ENCODE data around the gene TMEM179B.
"Not testable (repeated sequence)": the region's sequence is repeated elsewhere in the genome, so short reads cannot be mapped to it uniquely, and the experiment has no call there.

TMEM179B gene, protein sequence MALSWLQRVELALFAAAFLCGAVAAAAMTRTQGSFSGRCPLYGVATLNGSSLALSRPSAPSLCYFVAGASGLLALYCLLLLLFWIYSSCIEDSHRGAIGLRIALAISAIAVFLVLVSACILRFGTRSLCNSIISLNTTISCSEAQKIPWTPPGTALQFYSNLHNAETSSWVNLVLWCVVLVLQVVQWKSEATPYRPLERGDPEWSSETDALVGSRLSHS

GRCh38 chr11:62787005-62787759, at the start of gene TMEM179B:
Gene TMEM179B (plus strand): TSS chr11:62787402. CDS start chr11:62787432, 30 bp downstream.
- DNase-seq: peak; percentile 92

- no peak for DNase-seq
These were observed 39.6 kb upstream of the TMEM179B start for GRCh38 chr11:62747475-62748160.

DNA sequence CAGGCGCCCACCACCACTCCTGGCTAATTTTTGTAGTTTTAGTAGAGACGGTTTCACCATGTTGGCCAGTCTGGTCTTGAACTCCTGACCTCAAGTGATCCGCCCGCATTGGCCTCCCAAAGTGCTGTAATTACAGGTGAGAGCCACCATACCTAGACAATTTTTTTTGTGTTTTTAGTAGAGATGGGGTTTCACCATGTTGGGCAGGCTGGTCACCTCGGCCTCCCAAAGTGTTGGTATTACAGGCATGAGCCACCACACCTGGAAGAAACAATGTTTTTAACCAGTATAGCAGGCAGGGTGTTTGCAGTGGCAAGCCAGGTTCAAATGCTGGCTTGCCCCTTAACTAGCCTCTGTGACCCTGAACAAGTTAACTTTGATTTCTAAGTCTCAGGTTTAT, 37.3 kb upstream of the TMEM179B start:
- not testable (repeated sequence) for DNase-seq

- no peak for DNase-seq
These were observed 34.9 kb upstream of the TMEM179B start for GRCh38 chr11:62752177-62752785.

GRCh38 chr11:62752994-62753735, 34.0 kb upstream of the TMEM179B start:
- DNase-seq: no peak

DNA sequence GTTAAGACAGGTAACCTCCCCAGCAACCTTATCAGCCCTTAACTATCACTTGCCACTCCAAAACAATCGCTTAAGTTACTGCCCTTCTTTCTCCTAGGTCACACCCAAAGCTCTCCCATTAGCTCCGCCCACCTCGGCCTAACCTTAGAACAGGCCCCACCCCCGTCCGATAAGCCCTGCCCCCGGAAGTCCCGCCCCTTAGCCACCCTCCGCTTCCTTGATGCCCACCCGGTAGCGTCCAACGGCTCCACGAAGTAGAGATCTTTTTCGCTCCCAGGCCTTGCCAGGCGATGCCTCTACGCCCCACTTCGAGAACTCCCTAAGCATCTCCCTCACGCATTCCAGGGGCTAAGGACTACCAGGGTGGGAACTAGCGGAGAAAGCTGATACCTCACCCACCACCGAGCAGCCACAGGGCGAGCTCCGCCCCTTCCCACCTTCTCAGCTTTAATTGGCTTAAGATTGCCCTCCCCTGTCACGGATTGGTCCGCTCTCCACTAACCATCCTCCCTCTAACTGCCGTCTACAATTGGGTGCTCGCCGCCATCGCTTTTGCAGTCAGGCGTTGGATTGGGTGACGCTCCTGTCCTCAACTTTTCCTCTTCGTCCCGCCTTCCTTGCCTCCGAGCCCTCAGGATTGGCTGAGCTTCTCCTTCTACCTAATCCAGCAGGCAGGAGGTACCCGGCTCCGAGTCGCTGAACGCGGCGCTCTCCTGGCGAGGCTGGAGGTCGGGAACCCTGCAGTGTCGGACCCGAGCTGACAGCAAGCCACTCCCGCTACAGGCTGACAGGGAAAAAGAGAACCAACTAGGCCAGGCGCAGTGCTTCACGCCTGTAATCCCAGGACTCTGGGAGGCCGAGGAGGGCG, 33.2 kb upstream of the TMEM179B start, which contains the start of gene ZBTB3:
ZBTB3 (minus strand) TSS at position 425 of the 868 bp plus-strand sequence. CDS start 496 bp downstream, outside the sequence.
- DNase-seq: peak; percentile 93

DNA sequence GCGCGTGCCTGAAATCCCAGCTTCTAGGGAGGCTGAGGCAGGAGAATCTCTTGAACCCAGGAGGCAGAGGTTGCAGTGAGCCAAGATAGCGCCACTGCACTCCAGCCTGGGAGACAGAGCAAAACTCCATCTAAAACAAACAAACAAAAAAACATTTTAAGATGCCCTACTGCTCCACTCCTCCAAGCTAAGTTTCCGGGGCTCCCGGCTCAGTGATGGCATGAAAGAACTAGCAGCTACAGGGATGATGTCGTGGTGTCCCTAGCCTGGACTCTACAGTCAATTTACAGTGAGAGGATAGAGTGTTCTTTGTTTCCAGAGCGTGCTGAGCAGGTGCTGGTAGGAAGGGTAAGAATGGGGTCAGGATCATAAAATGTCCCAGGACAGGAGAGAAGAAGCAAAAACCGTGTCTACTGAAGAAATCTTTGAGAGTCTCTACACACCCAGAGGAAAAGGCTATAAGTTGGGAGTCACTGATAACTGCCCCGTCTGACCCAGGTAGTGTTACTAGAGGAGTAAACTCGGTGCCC, 32.1 kb upstream of the TMEM179B start:
- DNase-seq: no peak

DNA sequence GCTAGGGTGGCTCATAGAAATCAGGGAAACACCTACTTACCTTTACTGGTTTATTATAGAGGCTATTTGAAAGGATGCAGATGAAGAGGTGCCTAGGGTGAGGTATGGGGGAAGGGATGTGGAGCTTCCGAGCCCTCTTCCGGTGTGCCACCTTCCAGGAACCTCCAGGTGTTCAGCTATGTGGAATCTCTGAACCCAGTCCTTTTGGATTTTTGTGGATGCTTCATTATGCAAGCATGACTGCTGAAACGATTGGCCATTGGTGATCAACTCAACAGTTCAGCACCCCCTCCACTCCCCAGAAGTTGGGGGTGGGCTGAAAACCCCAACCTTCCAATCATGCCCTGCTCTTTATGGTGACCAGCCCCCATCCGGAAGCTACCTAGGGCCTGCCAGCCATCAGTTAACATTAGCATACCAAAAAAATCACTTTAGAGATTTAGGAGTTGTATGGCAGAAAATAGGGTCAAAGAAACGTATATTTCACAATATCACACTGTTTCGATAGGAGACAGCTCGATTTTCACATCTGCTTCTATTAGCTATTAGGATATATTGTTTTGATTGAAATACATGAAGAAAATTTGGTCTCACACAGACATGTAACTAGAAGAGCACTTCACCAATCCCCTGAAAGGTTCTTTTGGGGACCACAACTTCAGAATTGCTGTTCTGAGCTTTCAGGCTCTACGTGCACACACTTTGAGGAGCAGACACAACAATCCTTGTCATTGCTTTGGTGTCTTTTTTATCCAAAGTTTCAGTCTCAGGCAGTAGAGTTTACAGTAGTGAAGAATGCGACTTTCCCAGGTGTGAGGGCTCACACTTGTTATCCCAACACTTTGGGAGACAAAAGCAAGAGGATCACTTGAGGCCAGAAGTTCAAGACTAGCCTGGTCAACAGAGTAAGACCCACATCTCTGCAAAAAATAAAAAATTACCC, 29.1 kb upstream of the TMEM179B start:
- DNase-seq: no peak

- DNase-seq: not testable (repeated sequence)
These were observed 26.4 kb upstream of the TMEM179B start for GRCh38 chr11:62760867-62761227.

- DNase-seq: no peak
These were observed 16.4 kb upstream of the TMEM179B start for GRCh38 chr11:62770778-62771143.

DNA sequence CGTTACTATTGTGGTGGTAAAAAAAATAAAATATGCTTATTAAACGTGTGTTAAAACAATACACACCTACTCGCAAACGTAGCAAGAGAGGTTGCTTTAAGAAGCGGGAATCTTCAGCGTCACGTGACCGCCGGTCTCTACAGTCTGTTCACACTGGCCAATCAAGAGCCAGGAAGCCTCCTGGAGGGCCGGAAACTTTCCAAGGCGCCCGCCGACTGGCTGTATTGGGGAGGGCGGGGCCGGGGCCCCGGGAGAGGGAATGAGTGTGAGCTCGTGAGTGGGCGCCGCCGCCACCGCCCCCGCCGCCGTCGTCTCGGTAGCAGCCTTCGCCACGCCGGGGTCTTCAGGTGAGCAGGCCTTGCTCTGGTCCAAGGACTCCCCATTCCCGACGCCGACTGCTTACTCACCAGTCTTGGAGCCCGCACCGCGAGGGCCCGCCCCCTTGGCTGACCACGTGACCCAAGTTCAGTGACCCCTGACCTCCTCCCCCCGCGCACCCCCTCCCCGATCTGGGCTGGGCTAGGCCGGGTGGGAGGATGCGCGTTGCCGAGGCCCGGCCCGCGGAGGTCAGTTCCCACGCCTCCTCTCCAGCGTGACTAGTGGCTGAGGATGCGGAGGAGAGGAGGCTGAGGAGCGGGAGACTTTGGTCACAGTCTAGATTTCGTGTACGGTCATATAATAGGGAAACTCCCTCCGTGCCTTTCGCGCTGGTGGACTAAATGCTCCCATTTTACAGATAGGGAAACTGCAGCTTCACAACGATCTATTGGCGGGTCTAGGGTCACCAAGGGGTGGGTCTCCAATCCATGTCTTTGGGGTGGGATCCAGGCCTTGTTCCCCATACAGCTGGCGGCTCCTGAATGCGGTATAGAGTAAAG, 15.8 kb upstream of the TMEM179B start, which contains the start of gene TAF6L:
TAF6L (plus strand) TSS at position 253 of the 878 bp plus-strand sequence. CDS start 4,388 bp downstream, outside the sequence.
- DNase-seq: peak; percentile 90

- DNase-seq: no peak
These were observed 12.8 kb upstream of the TMEM179B start for GRCh38 chr11:62774407-62774806.

GRCh38 chr11:62775646-62776045, 11.6 kb upstream of the TMEM179B start:
- DNase-seq: no peak

- no peak for DNase-seq
These were observed 9.8 kb upstream of the TMEM179B start for GRCh38 chr11:62777389-62777788.

GRCh38 chr11:62778441-62778840, 8.8 kb upstream of the TMEM179B start:
- no peak for DNase-seq

GRCh38 chr11:62782753-62783152, 4.4 kb upstream of the TMEM179B start:
- DNase-seq: no peak

GRCh38 chr11:62786318-62787004, 741 bp upstream of the TMEM179B start:
- DNase-seq: peak; percentile 80

DNA sequence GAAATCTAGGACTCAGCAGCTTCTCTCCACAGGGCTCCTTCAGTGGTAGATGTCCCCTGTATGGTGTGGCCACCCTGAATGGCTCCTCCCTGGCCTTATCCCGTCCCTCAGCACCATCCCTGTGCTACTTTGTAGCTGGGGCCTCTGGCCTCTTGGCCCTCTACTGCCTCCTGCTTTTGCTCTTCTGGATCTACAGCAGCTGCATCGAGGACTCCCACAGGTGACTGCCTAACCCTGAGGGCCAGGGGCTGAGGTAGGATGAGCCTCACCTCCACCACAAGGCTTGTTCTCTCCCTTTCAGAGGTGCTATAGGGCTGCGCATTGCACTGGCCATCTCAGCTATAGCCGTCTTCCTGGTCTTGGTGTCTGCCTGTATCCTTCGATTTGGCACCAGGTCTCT, 1.8 kb downstream of the TMEM179B start:
- no peak for DNase-seq
